ENCODE results near the gene EIF4G3.
A peak's percentile ranks its signal among the peaks of the same experiment; 100 is the strongest.
"Not testable (repeated sequence)": the region's sequence is repeated elsewhere in the genome, so short reads cannot be mapped to it uniquely, and the experiment has no call there.

EIF4G3 gene

DNA sequence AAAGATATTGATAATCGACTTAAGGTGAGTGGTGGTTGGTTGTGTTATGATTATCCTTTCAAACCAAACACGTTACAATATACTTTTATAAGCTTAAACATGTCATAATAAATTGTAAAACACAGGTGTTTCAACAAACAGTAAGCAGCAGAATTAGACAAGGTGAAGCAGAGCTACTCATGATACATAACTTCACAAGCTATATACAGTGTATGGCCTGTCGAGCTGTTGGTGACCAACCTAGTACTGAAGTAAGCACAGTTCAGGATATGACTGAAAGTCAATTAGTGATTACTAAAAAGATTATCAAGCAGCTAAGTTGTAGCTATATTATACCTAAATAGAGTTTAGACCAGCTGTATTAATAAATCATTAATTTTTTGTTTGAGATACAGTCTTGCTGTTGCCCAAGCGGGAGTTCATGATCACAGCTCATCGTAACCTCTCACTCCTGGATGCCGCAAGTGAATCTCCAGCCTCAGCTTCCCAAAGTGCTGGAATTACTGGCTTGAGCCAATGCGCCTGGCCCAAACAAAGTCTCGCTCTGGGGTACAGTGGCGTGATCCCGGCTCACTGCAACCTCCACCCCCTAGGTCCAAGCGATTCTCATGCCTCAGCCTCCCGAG lies 148.1 kb downstream of the EIF4G3 start:
- ATAC-seq (no peak), DNase-seq (no peak)

DNA sequence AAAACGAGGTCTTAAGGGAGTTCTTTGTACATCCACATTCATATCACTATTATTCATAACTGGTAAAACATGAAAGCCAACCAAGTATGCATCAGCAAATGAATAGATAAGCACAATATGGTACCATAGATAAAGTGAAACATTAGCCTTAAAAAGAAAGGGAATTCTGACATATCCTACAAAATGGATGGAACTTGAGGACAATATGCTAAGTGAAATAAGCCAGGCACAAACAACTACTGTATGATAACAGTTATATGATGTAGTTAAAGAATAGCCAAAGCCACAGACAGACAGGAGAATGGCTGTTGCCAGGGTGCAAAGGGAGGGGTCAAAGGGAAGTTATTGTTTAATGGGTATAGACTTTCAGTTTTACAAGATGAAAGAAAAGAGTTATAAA lies 148.9 kb downstream of the EIF4G3 start:
- no peak for ATAC-seq
- DNase-seq: no peak

DNA sequence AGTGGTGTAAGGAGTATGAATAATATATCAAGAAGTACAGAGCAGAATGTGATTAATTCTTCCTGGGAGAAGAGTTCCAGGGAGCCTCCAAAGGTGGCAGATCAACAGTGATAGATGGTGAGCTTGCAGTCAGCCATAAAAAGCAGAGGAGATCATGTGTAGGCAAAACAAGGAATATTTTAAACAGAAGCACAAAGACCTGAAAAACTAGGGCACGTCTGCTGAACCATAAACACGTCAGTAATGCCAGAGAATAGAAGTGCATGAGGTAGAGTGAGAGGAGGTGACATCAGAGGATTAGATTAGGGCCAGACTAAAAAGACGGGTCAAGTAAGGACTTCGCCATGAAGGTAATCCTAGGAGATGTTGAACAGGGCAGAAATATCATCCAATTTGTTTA lies 151.8 kb downstream of the EIF4G3 start:
- DNase-seq: no peak
- no peak for ATAC-seq

DNA sequence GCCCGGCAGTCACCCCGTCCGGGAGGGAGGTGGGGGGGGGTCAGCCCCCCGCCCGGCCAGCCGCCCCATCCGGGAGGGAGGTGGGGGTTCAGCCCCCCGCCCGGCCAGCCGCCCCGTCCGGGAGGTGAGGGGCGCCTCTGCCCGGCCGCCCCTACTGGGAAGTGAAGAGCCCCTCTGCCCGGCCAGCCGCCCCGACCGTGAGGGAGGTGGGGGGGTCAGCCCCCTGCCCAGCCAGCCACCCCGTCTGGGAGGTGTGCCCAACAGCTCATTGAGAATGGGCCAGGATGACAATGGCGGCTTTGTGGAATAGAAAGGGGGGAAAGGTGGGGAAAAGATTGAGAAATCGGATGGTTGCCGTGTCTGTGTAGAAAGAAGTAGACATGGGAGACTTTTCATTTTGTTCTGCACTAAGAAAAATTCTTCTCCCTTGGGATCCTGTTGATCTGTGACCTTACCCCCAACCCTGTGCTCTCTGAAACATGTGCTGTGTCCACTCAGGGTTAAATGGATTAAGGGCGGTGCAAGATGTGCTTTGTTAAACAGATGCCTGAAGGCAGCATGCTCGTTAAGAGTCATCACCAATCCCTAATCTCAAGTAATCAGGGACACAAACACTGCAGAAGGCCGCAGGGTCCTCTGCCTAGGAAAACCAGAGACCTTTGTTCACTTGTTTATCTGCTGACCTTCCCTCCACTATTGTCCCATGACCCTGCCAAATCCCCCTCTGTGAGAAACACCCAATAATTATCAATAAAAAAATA lies 152.4 kb downstream of the EIF4G3 start:
- DNase-seq, ATAC-seq: not testable (repeated sequence)

DNA sequence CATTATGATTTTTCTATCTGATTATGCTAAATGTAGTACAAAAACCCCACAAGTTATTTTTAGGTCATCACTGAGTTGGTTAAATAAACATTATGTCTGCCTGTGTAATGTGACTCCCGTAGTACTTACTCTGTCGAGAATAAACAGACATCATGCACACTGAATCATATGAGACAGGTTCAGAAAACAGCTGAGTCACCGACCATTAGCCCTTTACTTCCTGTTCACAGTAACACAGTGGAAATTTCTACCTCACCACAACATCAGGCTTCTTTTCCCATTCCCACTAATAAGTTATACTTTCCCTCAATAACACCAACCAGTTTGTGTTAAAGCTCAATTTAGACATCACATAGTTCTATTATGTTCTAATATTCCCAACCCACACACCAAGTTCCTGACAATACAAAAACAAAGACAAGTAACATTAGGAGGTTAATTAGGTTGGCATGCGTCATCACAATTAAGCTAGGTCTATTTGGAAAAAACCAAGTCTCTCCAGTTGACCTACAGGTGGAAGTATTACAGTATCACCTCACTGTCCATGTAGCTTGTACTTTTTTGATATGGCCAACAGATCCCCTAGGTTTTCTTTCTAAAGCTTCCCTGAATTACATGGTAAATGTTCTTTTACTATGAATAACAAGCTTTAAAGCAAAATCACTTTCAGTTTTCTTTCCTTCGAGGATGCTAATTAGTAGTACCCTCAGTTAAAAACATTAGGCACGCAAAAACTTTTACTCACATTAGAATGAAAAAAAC lies 154.2 kb downstream of the EIF4G3 start:
- ATAC-seq (peak; percentile 94), DNase-seq (peak; percentile 19)

DNA sequence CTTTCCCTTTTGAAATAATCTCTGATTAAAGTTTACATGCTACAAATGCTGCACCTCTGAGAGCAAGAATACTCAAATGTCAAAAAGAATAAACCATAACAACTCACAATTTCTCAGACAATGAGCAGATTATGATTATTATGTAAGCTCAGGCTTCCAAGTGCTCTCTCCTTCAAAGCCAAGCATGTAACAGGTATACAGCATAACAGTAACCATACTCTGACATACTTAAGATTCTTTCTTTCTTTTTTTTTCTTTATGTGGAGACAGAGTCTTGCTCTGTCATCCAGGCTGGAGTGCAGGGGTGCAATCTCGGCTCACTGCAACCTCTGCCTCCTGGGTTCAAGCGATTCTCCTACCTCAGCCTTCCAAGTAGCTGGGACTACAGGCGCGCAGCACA lies 155.4 kb downstream of the EIF4G3 start:
- ATAC-seq: no peak
- no peak for DNase-seq

DNA sequence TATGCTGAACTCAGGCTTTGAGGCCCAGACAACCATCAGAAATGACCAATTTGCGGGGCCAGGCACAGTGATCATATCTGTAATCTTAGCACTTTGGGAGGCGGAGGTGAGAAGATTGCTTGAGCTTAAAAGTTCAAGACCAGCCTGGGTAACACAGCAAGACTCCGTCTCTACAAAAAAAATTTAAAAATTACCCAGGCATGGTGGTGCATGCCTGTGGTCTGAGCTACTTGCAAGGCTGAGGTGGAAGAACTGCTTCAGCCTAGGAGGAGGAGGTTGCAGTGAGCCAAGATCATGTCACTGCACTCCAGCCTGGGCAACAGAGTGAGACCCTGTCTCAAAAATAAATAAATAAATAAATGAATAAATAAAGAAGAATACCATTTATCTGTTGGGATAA lies 156.5 kb downstream of the EIF4G3 start:
- ATAC-seq: no peak
- DNase-seq: no peak

DNA sequence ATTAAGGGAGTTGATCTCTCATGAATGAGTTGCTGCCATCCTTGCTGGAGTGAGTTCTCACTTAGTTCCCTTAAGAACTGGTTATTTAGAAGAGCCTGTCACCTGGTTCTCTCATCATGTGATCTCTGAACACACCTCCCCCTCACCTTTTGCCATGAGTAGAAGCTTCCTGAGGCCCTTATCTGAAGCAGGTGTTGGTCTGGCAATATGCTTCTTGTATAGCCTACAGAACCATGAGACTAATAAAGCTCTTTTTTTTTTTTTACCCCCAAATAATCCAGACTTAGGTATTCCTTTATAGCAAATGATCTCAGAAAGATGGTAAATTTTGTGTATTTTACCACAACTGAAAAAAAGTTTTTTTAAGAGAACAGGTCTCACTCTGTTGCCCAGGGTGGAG lies 158.0 kb downstream of the EIF4G3 start:
- no peak for DNase-seq
- no peak for ATAC-seq

DNA sequence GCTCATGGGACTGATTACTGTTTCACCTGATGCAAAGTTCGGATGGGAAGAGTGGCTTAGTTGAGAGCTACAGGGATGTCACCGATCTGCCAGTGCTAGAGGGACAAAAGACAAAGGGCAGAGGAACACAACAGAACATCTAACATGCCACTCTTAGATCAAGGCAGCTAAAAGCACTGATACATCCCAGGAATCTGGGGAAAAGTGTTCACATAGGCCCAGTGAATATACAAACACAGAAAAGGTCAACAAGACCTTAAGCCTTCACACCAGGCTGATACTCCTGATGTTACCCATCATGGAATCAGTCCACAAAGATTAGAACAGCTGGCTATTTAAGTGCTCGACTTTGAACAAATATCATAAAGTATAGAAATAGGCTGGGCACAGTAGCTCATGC lies 163.2 kb downstream of the EIF4G3 start:
- ATAC-seq: no peak
- no peak for DNase-seq

DNA sequence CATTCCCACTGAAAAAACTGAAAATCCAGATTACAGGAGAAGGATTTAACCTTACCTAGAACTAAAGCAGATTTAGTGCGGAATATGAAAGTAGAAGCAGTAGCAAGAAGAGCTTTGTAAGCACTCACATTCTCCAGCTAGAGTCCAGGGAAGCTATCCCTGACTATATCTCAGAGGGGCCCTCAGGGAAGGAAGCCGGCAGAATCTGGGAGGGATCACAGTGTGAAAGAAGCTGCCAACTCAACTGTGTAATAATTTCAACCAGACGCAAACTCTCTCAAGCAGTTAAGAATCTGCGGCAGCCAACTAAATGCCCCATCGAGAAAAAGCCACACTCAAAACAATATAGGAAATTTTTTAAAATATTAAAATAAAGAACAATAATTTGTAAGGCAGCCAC lies 163.8 kb downstream of the EIF4G3 start:
- ATAC-seq: no peak
- no peak for DNase-seq

DNA sequence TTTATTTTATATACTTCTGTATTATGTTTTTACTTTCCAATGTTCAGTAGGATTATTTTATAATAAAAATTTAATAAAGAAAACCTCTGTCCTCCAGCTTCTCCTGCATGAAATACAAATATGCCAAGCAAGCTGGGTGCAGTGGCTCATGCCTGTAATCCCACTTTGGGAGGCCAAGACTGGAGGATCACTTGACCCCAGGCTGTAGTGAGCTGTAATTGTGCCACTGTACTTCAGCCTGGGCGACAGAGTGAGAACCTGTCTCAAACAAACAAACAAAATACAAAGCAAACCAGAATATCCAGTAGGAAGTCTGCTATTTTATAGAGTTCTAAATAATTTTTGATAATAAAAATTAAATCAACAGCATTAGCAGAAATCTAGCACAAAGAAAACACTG lies 168.8 kb downstream of the EIF4G3 start:
- DNase-seq: no peak
- ATAC-seq: no peak

DNA sequence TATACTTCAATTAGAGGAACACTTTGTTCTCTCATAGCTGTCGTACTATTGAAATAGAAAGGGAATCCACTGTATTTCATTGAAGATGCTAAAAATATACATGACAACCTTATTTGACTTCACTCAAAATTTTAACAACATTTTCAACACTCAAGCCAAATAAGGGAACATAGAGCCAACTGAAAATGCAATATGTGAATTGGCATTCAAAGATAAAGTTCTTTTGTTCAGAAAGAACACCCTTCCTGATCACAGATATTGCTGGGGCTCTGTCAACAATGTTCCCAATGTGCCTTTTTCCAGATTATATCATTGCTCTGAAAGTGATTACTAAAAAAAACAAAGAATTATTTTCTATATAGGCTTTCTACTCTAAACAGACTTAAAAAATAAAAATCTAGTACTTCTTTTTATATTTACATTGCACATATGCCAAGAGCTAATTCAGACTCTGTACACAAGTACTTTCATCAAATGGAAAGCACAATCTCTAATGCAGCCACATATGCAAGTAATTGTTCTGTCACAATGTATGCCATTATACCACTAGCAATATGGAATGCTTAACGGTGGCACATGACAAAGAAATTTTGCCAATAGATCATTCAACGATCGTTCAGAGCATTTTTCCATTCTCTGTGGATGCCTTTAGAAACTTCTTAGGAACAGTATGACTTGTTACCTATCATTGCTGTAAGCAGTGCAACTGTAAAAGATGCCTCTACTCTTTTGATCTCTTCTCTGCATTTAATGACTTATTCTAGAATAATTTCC lies 171.0 kb downstream of the EIF4G3 start:
- ATAC-seq (no peak), DNase-seq (no peak)

DNA sequence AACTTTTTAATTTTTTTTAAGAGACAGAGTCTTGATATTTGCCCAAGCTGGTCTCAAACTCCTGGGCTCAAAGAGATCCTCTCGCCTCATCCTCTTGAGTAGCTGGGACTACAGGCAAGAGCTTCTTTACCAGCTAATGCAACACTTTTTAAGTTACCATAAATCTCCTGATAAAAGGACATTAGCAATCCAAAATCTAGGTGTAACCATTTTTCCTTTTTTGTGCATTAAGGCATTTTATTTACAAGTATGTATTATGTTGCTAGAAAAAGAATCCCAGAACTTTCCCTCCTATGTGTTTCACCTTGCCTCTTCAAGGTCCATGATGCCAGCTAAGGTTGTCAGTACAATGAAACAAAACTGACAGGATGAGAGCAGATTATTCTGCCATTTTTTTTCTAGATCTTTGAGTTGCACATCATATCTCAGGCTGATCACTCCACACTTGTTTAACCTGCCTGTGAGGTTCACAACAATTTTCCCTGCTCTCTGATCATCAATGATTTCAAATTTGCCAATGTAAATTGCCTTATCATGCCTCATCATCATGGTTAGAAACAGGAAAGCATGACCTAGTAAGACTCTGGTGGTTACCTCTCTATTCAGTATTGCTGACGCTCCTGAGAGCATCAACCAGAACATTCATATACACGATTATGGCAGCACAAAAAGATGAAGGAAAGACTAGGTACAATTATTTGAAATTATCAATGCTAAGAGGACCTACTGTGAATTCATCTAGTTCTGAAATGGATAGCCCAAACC lies 173.2 kb downstream of the EIF4G3 start:
- no peak for ATAC-seq
- DNase-seq: no peak

DNA sequence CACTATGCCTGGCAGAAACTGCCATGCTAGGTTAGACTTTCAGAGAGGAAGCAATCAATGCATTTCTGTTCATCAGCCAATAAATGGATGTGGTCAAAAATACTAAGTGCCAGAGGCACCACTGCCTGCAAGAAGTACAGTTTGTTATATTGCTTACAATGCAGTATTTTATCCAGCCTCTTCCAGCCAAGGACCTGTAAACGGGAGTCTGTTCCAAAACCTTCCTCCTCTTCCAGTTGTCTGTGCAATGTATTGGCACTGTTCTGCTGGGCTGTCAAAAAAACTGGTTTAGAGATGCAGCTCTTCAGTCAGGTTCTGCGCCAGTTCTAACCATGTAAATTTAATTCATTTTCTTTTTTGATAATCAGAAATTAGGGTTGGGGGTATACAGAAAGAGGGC lies 175.7 kb downstream of the EIF4G3 start:
- no peak for DNase-seq
- ATAC-seq: no peak

DNA sequence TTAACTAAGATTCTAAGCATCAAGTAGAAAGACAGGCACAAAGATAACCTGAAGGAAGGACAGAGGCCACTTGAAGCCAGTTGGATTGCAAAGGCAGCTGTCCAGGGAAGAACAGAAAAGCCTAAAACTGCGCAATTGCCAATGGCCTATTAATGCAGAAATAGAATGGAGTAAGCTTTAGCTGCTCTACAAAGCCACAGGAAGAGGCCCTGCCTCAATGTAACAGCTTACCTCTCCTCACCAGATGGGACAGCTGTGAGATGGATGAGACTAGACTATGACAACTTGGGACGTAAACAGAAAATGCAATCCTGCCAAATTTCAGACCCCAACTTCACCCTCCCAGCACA lies 176.5 kb downstream of the EIF4G3 start:
- DNase-seq (no peak), ATAC-seq (no peak)

DNA sequence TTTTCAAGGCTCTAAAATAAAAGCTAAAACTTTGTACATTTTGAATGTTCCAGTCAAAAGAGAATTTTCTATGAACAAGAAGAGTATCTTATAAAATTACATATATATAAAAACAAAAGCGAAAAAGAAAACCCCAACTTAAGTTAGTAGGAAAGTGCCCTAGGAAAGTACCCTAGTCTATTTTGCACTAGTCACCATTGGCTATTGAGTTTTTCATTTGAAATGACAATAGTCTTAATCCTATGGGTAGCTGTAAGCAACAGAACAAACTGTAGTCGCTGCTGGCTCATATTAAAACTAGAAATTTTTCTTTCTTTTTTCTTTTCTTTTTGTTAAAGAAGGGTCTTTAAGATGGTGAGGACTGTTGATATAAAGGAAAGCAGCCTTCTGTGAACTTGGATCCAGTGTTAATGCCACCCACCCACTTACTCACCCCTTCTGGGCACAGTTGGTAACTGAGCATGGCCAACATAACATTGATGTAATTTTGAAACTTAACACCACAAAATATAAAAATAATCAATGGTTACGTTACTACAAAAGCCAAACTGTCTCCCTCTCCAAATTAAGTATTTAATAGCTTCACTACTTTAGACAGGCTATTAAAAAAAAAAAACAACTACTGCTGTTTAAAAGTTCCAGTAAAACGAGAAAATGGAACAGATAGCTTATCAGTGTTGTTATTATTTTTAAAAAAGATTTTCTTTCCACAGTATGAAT lies 177.0 kb downstream of the EIF4G3 start:
- DNase-seq (no peak), ATAC-seq (no peak)

DNA sequence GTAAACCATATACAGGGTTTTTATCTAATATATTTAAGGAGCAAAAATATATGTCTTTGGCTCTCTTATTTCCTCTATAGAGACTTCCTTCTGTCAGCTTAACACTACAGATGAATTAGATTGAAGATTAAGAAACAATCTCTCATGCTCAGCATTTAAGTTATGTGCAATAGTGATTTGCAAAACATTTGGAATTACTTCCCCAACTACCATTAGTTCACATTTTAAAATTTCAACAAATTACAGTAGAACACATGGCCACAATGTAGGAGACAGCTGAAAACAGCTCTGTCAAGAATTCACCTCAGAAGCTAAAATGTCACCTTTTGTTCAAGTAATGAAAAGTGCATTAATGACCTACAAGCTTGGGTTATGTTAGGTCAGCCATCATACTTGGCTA lies 177.9 kb downstream of the EIF4G3 start:
- ATAC-seq (no peak), DNase-seq (no peak)

DNA sequence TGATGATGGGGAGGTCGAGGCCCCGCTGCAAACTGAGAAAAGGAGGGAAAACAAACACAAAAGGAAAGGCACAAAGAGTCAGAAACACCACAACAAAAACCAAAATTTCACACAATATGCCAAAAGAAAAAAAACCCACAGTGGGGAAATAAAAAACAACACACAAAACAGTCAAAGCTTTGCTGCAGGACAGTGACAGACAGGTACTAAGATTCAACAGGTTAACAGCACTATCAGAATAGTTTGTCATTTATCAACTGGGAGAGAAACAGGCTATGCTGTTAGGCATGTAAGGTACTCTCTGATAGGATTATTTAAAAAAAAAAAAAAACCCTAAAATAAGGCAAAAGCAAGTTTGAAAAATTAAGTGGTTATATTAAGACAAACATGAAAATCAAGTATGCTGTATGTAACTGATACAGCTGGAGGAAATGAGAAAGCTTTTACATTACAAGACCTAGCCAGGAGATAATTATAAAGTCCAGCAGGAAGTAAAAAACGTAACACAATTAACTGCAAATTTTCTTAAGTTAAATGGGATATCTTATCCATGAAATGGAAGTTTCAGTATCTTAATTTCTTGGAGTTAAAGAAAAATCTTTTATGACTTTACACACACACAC lies 179.0 kb downstream of the EIF4G3 start:
- ATAC-seq: no peak
- no peak for DNase-seq

DNA sequence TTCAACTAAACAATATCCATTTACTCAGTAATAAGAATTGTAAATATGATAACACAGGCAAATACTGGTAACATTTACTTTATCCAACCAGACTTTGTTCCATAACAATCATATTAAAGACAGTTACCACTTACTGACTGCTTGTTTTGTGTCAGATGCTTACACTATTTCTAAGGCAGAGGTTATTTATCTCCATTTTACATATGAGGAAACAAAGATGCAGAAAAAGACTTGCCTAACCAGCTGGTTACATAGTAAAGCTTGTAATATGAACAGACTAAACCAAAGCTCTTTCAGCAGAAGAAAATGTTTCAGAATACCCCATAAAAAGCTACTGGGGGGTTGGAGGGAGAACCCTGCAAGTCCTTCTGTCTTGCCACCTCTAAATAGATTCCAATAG lies 180.1 kb downstream of the EIF4G3 start:
- ATAC-seq (no peak), DNase-seq (no peak)

DNA sequence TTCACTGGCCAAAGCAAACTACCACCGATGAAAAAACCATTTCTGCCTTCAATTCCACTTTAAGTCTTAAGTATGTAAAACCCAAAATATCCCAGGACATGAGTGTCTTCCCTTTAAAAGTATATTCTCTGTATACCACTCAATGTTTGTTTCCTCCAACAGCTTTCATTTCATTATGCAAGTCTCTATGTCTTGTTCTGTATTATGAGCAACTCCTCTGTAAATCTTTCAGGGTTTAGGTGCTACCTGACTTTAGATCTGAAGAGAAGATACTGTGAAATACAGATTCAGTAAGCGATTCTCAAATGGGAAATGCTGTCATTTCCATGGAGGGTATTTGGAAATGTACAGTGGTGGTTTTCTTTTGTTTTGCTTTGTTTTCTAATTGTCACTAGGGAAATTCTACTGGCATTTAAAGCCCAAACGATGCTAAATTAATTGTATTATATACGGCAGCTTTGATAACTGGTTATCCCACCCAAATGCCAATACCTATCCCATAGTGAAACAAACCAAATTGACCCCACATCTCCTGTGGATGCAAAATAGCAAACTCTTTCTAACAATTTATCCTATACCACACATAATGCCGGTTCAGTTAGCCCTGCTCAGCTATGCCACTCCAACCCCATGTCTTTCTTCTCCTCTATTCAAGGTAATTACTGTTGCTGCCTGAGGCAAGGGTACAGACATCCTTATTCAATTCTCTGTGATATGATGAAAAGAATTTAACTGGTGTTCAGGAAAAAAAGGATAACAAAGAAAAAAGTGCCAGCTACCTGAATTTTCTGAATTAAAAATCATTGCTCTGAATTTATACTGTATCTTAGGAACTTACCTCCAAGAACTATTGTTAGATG lies 182.8 kb downstream of the EIF4G3 start:
- no peak for ATAC-seq
- no peak for DNase-seq

Data from stimulated activated naive CD8-positive, alpha-beta T cell treated with anti-CD3 and anti-CD28 coated beads, Interleukin-15, Interleukin-2, amounts not matched to agents 100 U/mL and 50 U/mL, for 24 hours (primary cell).